Mucosa of stomach (tissue), 1 donor: ENCODE measurements around the gene TAF6L.
"Not testable (repeated sequence)": the region's sequence is repeated elsewhere in the genome, so short reads cannot be mapped to it uniquely, and the experiment has no call there.

Experiments used
- H3K27me3 ChIP-seq: one replicate; pipeline ENCODE4 v1.7.0; 2013; ENCODE audit warnings: mild to moderate bottlenecking, low read length; ENCODE audit not compliant: control insufficient read depth, insufficient read depth
- H3K36me3 ChIP-seq: one replicate; pipeline ENCODE4 v1.7.0; 2013; ENCODE audit warnings: low read length; ENCODE audit not compliant: control insufficient read depth, insufficient read depth
- H3K4me1 ChIP-seq: one replicate; pipeline ENCODE4 v1.7.0; 2013; ENCODE audit warnings: mild to moderate bottlenecking, low read length; ENCODE audit not compliant: control insufficient read depth, insufficient read depth
- H3K4me3 ChIP-seq: one replicate; pipeline ENCODE4 v1.7.0; 2013; ENCODE audit warnings: low read length
- H3K9ac ChIP-seq: one replicate; pipeline ENCODE4 v1.7.0; 2013; ENCODE audit warnings: mild to moderate bottlenecking, low read length, moderate library complexity
- H3K9me3 ChIP-seq: one replicate; pipeline ENCODE4 v1.7.0; 2013; ENCODE audit warnings: mild to moderate bottlenecking, low read length, moderate library complexity; ENCODE audit not compliant: control insufficient read depth
- donor health status: Pancreatic carcinoma.

The TAF6L gene

GRCh38 chr11:62737196-62737595 lies 34.0 kb upstream of the TAF6L start:
- H3K27me3 ChIP-seq: no peaks in the 10 kb centered on the region
- H3K4me1 ChIP-seq: no peaks in the 10 kb centered on the region
- no peak overlapping the region for H3K9ac ChIP-seq
- H3K4me3 ChIP-seq: no peak overlapping the region
- H3K9me3 ChIP-seq: no peaks in the 10 kb centered on the region
- peaks cover 7% of the 10 kb centered on the region for H3K36me3 ChIP-seq

GRCh38 chr11:62747475-62748160 lies 23.6 kb upstream of the TAF6L start:
- Histone ChIP-seq H3K4me1 (peaks cover 25% of the 10 kb centered on the region), H3K4me3 (no peak overlapping the region), H3K36me3 (no peaks in the 10 kb centered on the region), H3K9ac (no peak overlapping the region), H3K27me3 (no peaks in the 10 kb centered on the region), H3K9me3 (no peaks in the 10 kb centered on the region)

- Histone ChIP-seq H3K4me1 (peaks cover 34% of the 10 kb centered on the region), H3K9ac (peak overlapping the region; percentile 28)
- H3K4me3 ChIP-seq: not testable (repeated sequence)
Observed at GRCh38 chr11:62749931-62750330, 21.3 kb upstream of the TAF6L start.

GRCh38 chr11:62752177-62752785 lies 18.9 kb upstream of the TAF6L start:
- H3K4me1 ChIP-seq: peaks cover 34% of the 10 kb centered on the region
- H3K9me3 ChIP-seq: no peaks in the 10 kb centered on the region
- H3K9ac ChIP-seq: peak overlapping the region; percentile 67
- no peaks in the 10 kb centered on the region for H3K36me3 ChIP-seq
- H3K4me3 ChIP-seq: no peak overlapping the region
- no peaks in the 10 kb centered on the region for H3K27me3 ChIP-seq

More at GRCh38 chr11:62749931-62750330, 21.3 kb upstream of the TAF6L start:
- H3K27me3 ChIP-seq, H3K9me3 ChIP-seq, H3K36me3 ChIP-seq: not testable (repeated sequence)

GRCh38 chr11:62752994-62753735 lies 18.0 kb upstream of the TAF6L start:
- Histone ChIP-seq H3K4me3 (peak overlapping the region; percentile 57), H3K4me1 (peaks cover 34% of the 10 kb centered on the region), H3K9ac (peak overlapping the region; percentile 67)

GRCh38 chr11:62753736-62754603 lies 17.2 kb upstream of the TAF6L start, which contains the start of gene ZBTB3:
TSS of gene ZBTB3 (minus strand) at chr11:62754160. CDS start at chr11:62753664, 496 bp downstream.
- Histone ChIP-seq H3K4me1 (peaks cover 34% of the 10 kb centered on the region), H3K36me3 (no peaks in the 10 kb centered on the region)

More at GRCh38 chr11:62752994-62753735, 18.0 kb upstream of the TAF6L start:
- no peaks in the 10 kb centered on the region for H3K36me3 ChIP-seq
- H3K9me3 ChIP-seq: no peaks in the 10 kb centered on the region
- no peaks in the 10 kb centered on the region for H3K27me3 ChIP-seq

GRCh38 chr11:62755086-62755615 lies 16.0 kb upstream of the TAF6L start:
- Histone ChIP-seq H3K9me3 (no peaks in the 10 kb centered on the region), H3K27me3 (no peaks in the 10 kb centered on the region), H3K36me3 (no peaks in the 10 kb centered on the region), H3K4me3 (no peak overlapping the region), H3K9ac (no peak overlapping the region), H3K4me1 (peaks cover 30% of the 10 kb centered on the region)

More at GRCh38 chr11:62753736-62754603, 17.2 kb upstream of the TAF6L start, which contains the start of gene ZBTB3:
- peak within 1 kb of the TSS; percentile 57 for H3K4me3 ChIP-seq
- H3K27me3 ChIP-seq: no peaks in the 10 kb centered on the region
- peak within 1 kb of the TSS; percentile 67 for H3K9ac ChIP-seq
- H3K9me3 ChIP-seq: no peaks in the 10 kb centered on the region

GRCh38 chr11:62757846-62758788 lies 13.1 kb upstream of the TAF6L start:
- Histone ChIP-seq H3K36me3 (no peaks in the 10 kb centered on the region), H3K4me3 (no peak overlapping the region), H3K27me3 (no peaks in the 10 kb centered on the region), H3K9ac (no peak overlapping the region), H3K4me1 (peaks cover 9% of the 10 kb centered on the region), H3K9me3 (no peaks in the 10 kb centered on the region)

- not testable (repeated sequence) for H3K4me1 ChIP-seq, H3K9ac ChIP-seq, H3K9me3 ChIP-seq, H3K4me3 ChIP-seq, H3K27me3 ChIP-seq, H3K36me3 ChIP-seq
Observed at GRCh38 chr11:62760867-62761227, 10.3 kb upstream of the TAF6L start.

- Histone ChIP-seq H3K9ac (peak overlapping the region; percentile 24), H3K4me1 (peaks cover 18% of the 10 kb centered on the region), H3K27me3 (no peaks in the 10 kb centered on the region), H3K9me3 (no peaks in the 10 kb centered on the region), H3K4me3 (peak overlapping the region; percentile 14), H3K36me3 (peaks cover 5% of the 10 kb centered on the region)
Observed at GRCh38 chr11:62770778-62771143, 435 bp upstream of the TAF6L start.
